ENCODE data around the gene PIK3CB.
"Not testable (repeated sequence)": the region's sequence is repeated elsewhere in the genome, so short reads cannot be mapped to it uniquely, and the experiment has no call there.

PIK3CB gene

GRCh38 chr3:138803006-138803653 is 31.6 kb downstream of the PIK3CB start:
- no peak for DNase-seq (ENCODE audit: low spot score)

- not testable (repeated sequence) for DNase-seq (ENCODE audit: low spot score)
Observed at GRCh38 chr3:138802223-138802622, 32.5 kb downstream of the PIK3CB start.

- DNase-seq (ENCODE audit: low spot score): no peak
Observed at GRCh38 chr3:138801792-138802191, 32.9 kb downstream of the PIK3CB start.

GRCh38 chr3:138800248-138800647 is 34.5 kb downstream of the PIK3CB start:
- DNase-seq (ENCODE audit: low spot score): no peak

- DNase-seq (ENCODE audit: low spot score): no peak
Observed at GRCh38 chr3:138799822-138800221, 34.9 kb downstream of the PIK3CB start.

GRCh38 chr3:138797508-138798038 is 37.2 kb downstream of the PIK3CB start:
- no peak for DNase-seq (ENCODE audit: low spot score)

GRCh38 chr3:138796761-138797160 is 38.0 kb downstream of the PIK3CB start:
- no peak for DNase-seq (ENCODE audit: low spot score)

- peak; percentile 28 for DNase-seq (ENCODE audit: low spot score)
Observed at GRCh38 chr3:138786788-138787271, 47.9 kb downstream of the PIK3CB start.

GRCh38 chr3:138785951-138786350 is 48.8 kb downstream of the PIK3CB start:
- DNase-seq (ENCODE audit: low spot score): no peak

GRCh38 chr3:138785362-138785857 is 49.3 kb downstream of the PIK3CB start:
- not testable (repeated sequence) for DNase-seq (ENCODE audit: low spot score)

- no peak for DNase-seq (ENCODE audit: low spot score)
Observed at GRCh38 chr3:138782755-138783154, 52.0 kb downstream of the PIK3CB start.

GRCh38 chr3:138781012-138781470 is 53.7 kb downstream of the PIK3CB start:
- no peak for DNase-seq (ENCODE audit: low spot score)

- no peak for DNase-seq (ENCODE audit: low spot score)
Observed at GRCh38 chr3:138778643-138779042, 56.1 kb downstream of the PIK3CB start.

- DNase-seq (ENCODE audit: low spot score): no peak
Observed at GRCh38 chr3:138776961-138777360, 57.8 kb downstream of the PIK3CB start.

- DNase-seq (ENCODE audit: low spot score): no peak
Observed at GRCh38 chr3:138775254-138775595, 59.5 kb downstream of the PIK3CB start.

GRCh38 chr3:138774529-138775253 is 60.0 kb downstream of the PIK3CB start:
- peak; percentile 87 for DNase-seq (ENCODE audit: low spot score)

- DNase-seq (ENCODE audit: low spot score): no peak
Observed at GRCh38 chr3:138771585-138771984, 63.1 kb downstream of the PIK3CB start.

GRCh38 chr3:138769616-138770015 is 65.1 kb downstream of the PIK3CB start:
- no peak for DNase-seq (ENCODE audit: low spot score)

- DNase-seq (ENCODE audit: low spot score): no peak
Observed at GRCh38 chr3:138768946-138769345, 65.8 kb downstream of the PIK3CB start.

GRCh38 chr3:138768125-138768524 is 66.6 kb downstream of the PIK3CB start:
- no peak for DNase-seq (ENCODE audit: low spot score)

GRCh38 chr3:138767498-138768104 is 67.1 kb downstream of the PIK3CB start:
- DNase-seq (ENCODE audit: low spot score): no peak

GRCh38 chr3:138761002-138761401 is 73.7 kb downstream of the PIK3CB start:
- DNase-seq (ENCODE audit: low spot score): no peak

GRCh38 chr3:138748190-138748589 is 86.5 kb downstream of the PIK3CB start:
- no peak for DNase-seq (ENCODE audit: low spot score)

All from SW480 (cell line).